ENCODE data around the gene ANXA2.

- TF ChIP-seq POLR2A (IDR thresholded peaks at IDR 0.05; ENCODE audit: low read length): no peak
- no peak for TF ChIP-seq GATA1 (IDR thresholded peaks at IDR 0.05; ENCODE audit: low read depth, low read length)
These were observed 6.0 kb downstream of the ANXA2 start for GRCh38 chr15:60391722-60392315.
